K562 (cell line): Measurements from ENCODE around the gene IBTK.

Experiments
- CBFB ChIP-seq: sonication (generic); formaldehyde crosslinking; IDR thresholded peaks from 2 replicates; pipeline ENCODE4 v1.4.0; 2020; ENCODE audit warnings: mild to moderate bottlenecking, missing genetic modification reagents
- CTCF ChIP-seq, 3 experiments: IDR thresholded peaks in 2 of 3; conservative IDR thresholded peaks in 1 of 3; 2 replicates each; pipeline ENCODE4 v1.5.1; 2011 to 2012; ENCODE audit warnings: low read length in 3 of 3, mild to moderate bottlenecking in 3 of 3, control low read depth in 2 of 3, improper control_type of control experiment in 1 of 3, inconsistent platforms in 1 of 3, low read depth in 1 of 3, mixed read lengths in 1 of 3, moderate library complexity in 1 of 3; ENCODE audit not compliant: insufficient read depth in 2 of 3
- EP300 ChIP-seq: IDR thresholded peaks from 2 replicates; pipeline ENCODE4 v1.6.1; 2012; ENCODE audit warnings: low read length, improper control_type of control experiment
- EZH2 ChIP-seq: IDR thresholded peaks from 2 replicates; pipeline ENCODE4 v1.6.1; 2012; ENCODE audit warnings: low read depth, mild to moderate bottlenecking, inconsistent platforms, low read length, borderline replicate concordance
- FOXM1 ChIP-seq, 2 experiments: fragments of 450-650 bp in 1 of 2; sonication (generic) in 1 of 2; formaldehyde crosslinking in 1 of 2; IDR thresholded peaks; 2 replicates each; pipeline versions ENCODE4 v1.6.1 to v1.9.0; 2017 to 2022; ENCODE audit warnings: low read depth in 2 of 2, mild to moderate bottlenecking in 2 of 2, missing genetic modification reagents in 1 of 2, moderate library complexity in 1 of 2
- MECOM ChIP-seq: fragments of 250-450 bp; sonication (Bioruptor Pico); IDR thresholded peaks from 2 replicates; pipeline ENCODE4 v1.8.0; 2022; ENCODE audit warnings: inconsistent platforms
- PREB ChIP-seq: sonication (generic); formaldehyde crosslinking; IDR thresholded peaks from 2 replicates; pipeline ENCODE4 v1.8.1; 2023; ENCODE audit warnings: mild to moderate bottlenecking, missing genetic modification reagents
- RHOXF2B ChIP-seq: fragments of 250-450 bp; sonication (Bioruptor Pico); conservative IDR thresholded peaks from 2 replicates; pipeline ENCODE4 v1.5.1; 2021
- ZNF449 ChIP-seq: fragments of 250-450 bp; sonication (Bioruptor Pico); IDR thresholded peaks from 2 replicates; pipeline ENCODE4 v1.8.0; 2022; ENCODE audit warnings: moderate library complexity, mild to moderate bottlenecking, inconsistent platforms

GRCh38 chr6:82205930-82206392 lies 41.6 kb downstream of the IBTK start:
- TF ChIP-seq CTCF (IDR thresholded peaks at IDR 0.05 in 2 of 3, conservative IDR thresholded peaks at IDR 0.05 in 1 of 3; ENCODE audit: insufficient read depth in 2 of 3, low read depth in 1 of 3, low read length in 3 of 3) (no peak), MECOM (CRISPR knock-in tag) (no peak), EZH2 (no peak), RHOXF2B (CRISPR knock-in tag) (no peak), FOXM1 (IDR thresholded peaks at IDR 0.05; ENCODE audit: low read depth) (peak; percentile 70), FOXM1 (CRISPR knock-in tag; IDR thresholded peaks at IDR 0.05; ENCODE audit: low read depth) (no peak), ZNF449 (no peak), PREB (CRISPR knock-in tag) (no peak), CBFB (no peak), EP300 (peak; percentile 97)
